ENCODE data around the gene RPLP1.
A peak's percentile ranks its signal among the peaks of the same experiment; 100 is the strongest.

RPLP1 gene

GRCh38 chr15:69452692-69453521 is at the start of gene RPLP1:
RPLP1 (plus strand) TSS chr15:69452818; CDS start chr15:69452949, 131 bp downstream.
- peak; percentile 95 for DNase-seq

- no peak for DNase-seq
Measured at GRCh38 chr15:69403594-69403993, 49.0 kb upstream of the RPLP1 start.

DNA sequence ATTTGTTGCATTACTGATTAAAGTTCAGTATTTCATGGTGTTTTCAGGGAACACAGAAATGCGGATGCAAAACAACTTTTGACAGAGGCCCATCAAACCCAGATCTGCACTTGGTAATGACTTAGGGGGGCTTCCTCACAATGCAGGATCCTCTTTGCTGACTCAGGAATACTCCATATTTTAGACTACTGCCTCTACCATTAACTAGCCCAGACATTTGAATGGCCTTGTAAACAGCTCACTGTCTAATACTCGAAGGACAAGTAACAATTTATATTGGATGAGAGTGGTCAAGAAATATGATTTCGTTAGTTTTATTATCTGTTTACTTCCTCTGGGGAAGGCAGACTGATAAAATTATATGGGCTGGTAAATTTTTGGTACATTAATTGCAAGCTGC is 47.5 kb upstream of the RPLP1 start:
- no peak for DNase-seq

DNA sequence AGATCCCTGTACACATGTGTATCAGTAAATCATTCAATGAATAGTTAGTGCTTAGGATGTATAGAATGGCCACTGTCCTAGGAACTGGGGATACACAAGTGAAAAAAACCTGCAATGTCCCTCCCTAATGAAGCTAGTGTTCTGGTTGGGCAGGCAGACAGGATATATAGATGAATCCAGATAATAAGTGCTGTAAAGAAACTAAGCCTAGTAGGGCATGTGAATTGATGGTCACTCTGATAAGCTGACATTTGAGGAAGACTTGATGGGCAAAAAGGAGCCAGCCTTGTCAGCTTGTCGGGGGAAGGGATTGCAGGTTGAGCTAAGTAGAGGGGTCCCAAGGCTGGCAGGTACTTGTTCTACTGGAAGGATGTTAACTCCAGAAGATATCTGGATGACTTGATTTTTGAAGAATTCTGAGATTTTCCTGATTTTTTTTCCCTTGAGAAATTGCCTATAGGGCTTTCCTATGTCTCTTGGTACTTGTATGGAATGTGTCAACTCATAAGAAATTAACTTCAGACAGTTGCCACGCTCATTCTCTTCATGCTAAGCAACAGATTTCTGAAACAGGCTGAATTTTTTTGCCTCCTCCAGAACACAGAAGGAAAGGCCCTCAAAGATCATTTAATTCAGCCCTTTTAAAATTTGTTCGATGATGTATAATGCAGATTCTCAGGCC is 44.8 kb upstream of the RPLP1 start:
- no peak for DNase-seq

DNA sequence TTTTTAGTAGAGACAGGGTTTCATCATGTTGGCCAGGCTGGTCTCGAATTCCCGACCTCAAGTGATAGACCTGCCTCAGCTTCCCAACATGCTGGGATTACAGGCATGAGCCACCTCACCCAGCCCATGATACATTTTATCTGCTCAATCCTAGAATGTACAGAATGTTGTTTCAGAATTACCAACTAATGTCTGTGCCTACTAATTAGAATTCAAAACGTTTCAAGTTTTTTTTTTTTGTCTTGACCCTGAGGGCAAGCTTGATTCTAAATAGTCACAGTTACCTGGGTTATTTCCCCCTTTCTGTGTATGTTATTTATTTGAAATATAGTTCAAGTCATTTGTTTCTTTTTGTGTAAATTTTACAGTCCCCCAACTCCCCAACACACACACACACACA is 43.8 kb upstream of the RPLP1 start:
- no peak for DNase-seq

- DNase-seq, result peak; percentile 44
Measured at GRCh38 chr15:69410248-69410874, 42.3 kb upstream of the RPLP1 start.

DNA sequence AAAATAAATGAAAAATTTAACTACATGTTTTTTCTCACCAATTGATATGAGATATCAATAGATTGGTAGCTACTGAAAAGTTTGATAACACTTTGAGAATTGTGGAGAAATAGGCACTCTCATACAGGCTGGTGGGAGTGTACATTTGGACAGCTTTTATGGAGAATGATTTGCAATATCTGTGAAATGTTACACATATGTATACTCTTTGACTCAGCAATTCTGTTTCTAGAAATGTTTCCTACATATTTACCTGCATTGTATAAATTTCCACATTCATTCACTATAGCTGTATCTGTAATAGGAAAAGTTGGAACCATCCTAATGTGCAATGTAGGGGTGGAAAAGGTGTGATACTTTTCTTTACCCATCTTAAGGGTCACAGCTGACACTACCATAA is 40.3 kb upstream of the RPLP1 start:
- DNase-seq, result no peak

- no peak for DNase-seq
Measured at GRCh38 chr15:69412701-69413100, 39.9 kb upstream of the RPLP1 start.

DNA sequence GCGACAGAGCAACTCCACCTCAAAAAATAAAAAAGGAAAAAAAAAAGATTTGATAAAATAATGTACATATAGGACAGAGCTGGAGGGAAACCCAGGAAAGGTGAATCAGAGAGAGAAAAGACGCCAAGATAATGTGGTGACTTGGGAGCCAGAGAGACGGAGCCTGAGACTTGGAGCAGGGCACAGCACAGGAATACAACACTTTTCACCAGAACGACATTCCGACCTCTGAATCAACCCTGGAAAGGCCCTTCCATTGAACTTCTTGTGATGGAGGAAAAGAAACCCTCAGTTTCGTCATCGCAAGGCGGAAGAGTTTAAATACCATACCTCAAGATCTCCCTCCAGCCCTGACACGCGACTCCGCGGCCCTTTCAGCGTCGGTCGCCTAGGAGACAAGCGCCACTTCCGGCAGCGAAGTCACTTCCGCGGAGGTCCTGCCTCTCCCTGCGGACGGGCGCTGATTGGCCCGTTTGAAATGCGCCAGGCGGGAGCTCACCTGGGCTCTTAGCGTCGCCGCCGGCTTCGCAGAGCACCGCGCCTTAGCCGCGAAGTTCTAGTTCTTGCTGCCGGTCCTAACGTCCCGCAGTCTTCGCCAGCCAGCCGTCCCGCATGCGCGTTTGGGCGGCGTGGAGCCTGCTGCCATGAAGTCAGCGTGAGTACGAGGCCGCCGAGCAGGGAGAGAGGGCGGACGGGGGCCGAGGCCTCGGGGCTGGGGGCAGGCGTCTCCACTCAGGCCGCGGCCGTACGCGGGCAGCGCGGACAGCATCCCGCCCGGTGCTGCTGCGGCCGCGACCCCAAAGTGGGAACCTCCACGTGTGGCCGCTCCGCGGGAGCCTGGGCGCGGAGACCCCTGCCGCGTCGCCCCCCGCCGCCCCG is 38.6 kb upstream of the RPLP1 start, which contains the start of gene KIF23:
Gene KIF23 (plus strand): TSS at position 528 of the 879 bp plus-strand sequence. CDS start 117 bp downstream, at position 645.
- DNase-seq, result peak; percentile 93

GRCh38 chr15:69414701-69415167 is 37.9 kb upstream of the RPLP1 start:
- DNase-seq, result peak; percentile 51

GRCh38 chr15:69415381-69415780 is 37.2 kb upstream of the RPLP1 start:
- no peak for DNase-seq

GRCh38 chr15:69417581-69417980 is 35.0 kb upstream of the RPLP1 start:
- DNase-seq, result no peak

DNA sequence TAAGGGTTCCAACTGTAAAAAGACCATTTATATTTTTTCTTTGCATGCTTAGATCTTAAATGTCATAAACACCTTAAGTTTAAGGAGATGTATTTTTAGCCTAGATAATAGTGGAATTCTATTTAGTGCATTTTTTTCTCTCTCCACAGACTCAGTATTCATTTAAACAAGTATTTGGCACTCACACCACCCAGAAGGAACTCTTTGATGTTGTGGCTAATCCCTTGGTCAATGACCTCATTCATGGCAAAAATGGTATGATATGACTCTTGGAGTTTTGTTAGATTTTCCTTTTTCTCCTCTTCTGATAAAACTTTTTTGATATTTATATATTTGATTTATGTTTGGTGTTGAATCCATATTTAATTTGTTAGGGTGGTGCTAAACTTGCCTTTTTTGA is 31.1 kb upstream of the RPLP1 start:
- DNase-seq, result no peak

DNA sequence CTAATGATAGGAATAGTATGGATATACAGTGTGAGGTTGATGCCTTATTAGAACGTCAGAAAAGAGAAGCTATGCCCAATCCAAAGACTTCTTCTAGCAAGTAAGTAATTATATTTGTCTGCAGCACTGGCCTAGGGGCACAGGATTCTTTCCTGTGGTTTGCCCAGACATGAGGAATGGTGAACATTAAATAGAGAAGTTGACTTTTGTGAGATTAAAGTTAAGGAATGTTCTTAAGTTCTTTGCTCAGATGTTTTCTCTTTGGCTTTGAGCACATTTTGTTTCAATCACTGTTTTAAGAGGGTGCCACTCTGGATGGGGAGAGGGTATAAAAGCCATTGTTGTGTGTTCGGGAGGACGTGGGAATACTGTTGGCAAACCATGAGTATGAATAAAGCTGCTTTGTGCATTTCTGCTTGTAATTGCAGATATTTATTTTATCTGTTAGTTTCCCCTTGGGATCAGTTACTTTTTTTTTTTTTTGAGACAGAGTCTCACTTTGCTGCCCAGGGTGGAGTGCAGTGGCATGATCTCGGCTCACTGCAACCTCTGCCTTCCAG is 30.2 kb upstream of the RPLP1 start:
- DNase-seq, result no peak

DNA sequence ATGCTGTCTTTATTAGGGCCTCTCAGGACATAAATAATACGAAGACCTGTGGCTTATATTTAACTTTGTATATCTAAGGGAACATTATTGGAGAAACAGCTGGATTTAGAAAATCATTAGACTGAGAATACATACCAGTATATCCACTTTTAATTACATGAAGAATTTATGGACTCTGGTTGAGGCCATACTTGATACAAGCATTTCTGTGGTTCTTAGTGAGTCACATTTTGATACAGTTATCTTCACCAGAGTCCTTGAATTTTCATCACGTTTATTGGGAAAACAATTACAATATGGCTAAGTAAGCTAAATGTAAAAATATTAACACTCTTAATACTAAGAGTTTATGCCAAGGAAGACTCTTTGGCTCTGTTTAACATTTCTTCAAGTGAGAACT is 28.6 kb upstream of the RPLP1 start:
- DNase-seq, result no peak

GRCh38 chr15:69424748-69425413 is 27.7 kb upstream of the RPLP1 start:
- no peak for DNase-seq

DNA sequence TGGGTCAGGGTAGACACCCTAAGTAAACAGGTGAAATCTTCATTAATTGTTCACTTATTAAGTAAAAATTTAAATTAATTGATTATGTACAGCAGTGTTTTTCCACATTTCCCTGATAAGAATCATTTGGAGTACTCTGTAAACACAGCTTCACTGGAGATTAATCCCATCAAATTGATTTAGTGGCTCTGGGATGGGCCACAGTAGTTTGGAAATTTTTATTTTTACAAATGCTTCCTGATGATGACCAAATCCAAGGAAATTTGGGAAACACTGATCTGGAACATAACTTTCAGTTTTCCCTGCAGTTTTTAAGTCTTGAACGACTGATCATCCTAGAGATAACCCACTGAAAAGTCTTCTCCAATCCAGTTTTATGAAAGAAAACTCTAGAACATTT is 18.8 kb upstream of the RPLP1 start:
- no peak for DNase-seq

- no peak for DNase-seq
Measured at GRCh38 chr15:69434238-69434637, 18.4 kb upstream of the RPLP1 start.

DNA sequence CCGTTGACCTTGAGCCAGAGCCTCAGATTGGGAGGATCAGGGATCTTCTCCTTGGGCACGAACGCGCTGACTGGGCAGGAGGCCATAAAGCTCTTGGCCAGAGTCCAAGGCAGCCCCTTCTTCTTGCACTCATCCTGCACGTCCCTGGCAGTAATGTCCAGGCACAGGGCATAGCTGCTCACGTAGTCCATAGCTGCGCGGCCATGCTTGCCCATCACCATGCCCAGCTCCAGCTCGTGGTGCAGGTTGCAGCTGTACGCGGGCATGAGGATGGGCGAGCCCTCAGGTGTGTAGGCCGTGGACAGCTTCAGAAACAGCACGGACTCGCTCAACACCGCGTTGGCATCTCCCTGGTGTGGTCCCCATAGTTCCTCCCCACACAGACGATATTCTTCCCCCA is 17.9 kb upstream of the RPLP1 start:
- no peak for DNase-seq

- DNase-seq, result no peak
Measured at GRCh38 chr15:69435985-69436384, 16.6 kb upstream of the RPLP1 start.

GRCh38 chr15:69436951-69437350 is 15.7 kb upstream of the RPLP1 start:
- DNase-seq, result no peak

DNA sequence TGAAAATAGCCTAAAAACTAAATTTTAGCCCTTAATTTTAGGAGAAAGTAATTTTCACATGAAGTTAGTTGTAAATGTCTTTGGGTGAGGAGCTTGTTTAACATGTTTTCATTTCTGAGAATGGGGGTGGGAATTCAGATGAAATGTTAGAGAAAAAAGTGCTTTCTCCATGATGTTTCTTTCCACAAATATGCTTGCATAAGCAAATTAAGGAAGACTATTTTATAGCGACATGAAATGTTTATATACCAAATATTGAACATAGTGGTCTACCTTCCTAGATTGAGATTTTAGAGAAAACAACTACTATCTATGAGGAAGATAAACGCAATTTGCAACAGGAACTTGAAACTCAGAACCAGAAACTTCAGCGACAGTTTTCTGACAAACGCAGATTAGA is 13.0 kb upstream of the RPLP1 start:
- DNase-seq, result no peak

Measured in stimulated activated CD8-positive, alpha-beta memory T cell treated with anti-CD3 and anti-CD28 coated beads, Interleukin-4, amount 100 ng/mL, for 48 hours (primary cell).